LNCaP clone FGC (cell line): ENCODE results near the gene EOMES.

ENCODE experiments used
- DNase-seq: peaks from one replicate; pipeline ENCODE4 v3.0.0-alpha.2; 2011; ENCODE audit warnings: low read depth
- H3K4me3 ChIP-seq: 2 replicates; pipeline ENCODE4 v1.5.1; 2011; ENCODE audit warnings: mild to moderate bottlenecking, low read depth, low read length, control low read depth
- CTCF ChIP-seq: IDR thresholded peaks from 2 replicates; pipeline ENCODE4 v1.5.1; 2012; ENCODE audit warnings: mild to moderate bottlenecking; ENCODE audit not compliant: control insufficient read depth, insufficient read depth; ENCODE audit errors: extremely low read depth

The EOMES gene

GRCh38 chr3:27673701-27674100 lies 48.4 kb downstream of the EOMES start:
- DNase-seq: no peak
- no peak for TF ChIP-seq CTCF
- no peak overlapping the region for H3K4me3 ChIP-seq

GRCh38 chr3:27671101-27671500 lies 51.0 kb downstream of the EOMES start:
- TF ChIP-seq CTCF: no peak
- DNase-seq: no peak
- no peak overlapping the region for H3K4me3 ChIP-seq

- H3K4me3 ChIP-seq: no peak overlapping the region
- no peak for TF ChIP-seq CTCF
- DNase-seq: no peak
Observed at GRCh38 chr3:27670619-27671018, 51.5 kb downstream of the EOMES start.

GRCh38 chr3:27669591-27669990 lies 52.5 kb downstream of the EOMES start:
- no peak for DNase-seq
- no peak for TF ChIP-seq CTCF
- H3K4me3 ChIP-seq: no peak overlapping the region

- DNase-seq: no peak
- H3K4me3 ChIP-seq: no peak overlapping the region
- TF ChIP-seq CTCF: no peak
Observed at GRCh38 chr3:27667751-27668150, 54.4 kb downstream of the EOMES start.

- no peak overlapping the region for H3K4me3 ChIP-seq
- DNase-seq: no peak
- no peak for TF ChIP-seq CTCF
Observed at GRCh38 chr3:27666708-27667107, 55.4 kb downstream of the EOMES start.

- no peak for DNase-seq
- H3K4me3 ChIP-seq: no peak overlapping the region
- TF ChIP-seq CTCF: no peak
Observed at GRCh38 chr3:27666272-27666671, 55.9 kb downstream of the EOMES start.
